Measurements from ENCODE around the gene GAS7. TPM values are rescaled to one million over a fixed set of nuclear protein-coding genes. Genes with fewer than 3 reads are reported as not detected.

GAS7 gene
- total and polyA plus RNA-seq, 10 of the 15 experiments (the other 5 are each of a cell fraction or from before 2014, with no cell fraction given) = 2.3 to 53.4 (median 24.0) TPM

DNA sequence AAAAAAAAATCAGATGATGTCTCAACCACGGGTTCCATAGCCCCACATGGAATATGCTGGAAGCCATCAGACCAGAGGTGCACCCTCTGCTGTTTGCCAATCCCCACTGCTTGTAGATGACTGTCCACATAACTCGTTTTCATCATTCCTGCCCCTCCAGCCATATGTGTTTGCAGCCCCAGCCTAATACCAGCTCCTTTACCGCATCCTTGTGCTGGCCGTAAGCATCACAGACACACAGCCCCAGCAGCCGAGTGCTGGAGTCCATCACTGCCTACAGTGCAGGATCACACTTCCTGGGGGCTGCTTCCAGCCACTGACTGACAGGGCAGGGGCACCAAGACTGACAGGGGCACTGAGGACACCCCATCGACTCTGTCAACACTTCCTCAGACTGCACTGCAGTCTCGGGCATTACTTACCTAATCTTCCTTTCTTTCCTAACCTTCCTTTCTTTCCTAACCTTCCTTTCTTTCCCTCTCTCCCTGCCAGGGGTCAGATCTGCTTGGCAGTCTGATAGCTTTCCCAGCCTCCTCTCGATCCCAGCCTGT is 298.3 kb downstream of the GAS7 start:
- ChIA-PET POLR2A (no interaction called here), CTCF (no interaction called here), SMC1A (ENCODE audit: uncharacterized antibody, unreplicated experiment) (no interaction called here), RAD21 (ENCODE audit: unreplicated experiment) (no interaction called here)
- BruUV-seq (replicated peaks) = no TSS peak
- Histone ChIP-seq H3K9ac (ENCODE audit: control insufficient read depth, insufficient read depth, low read length) (no peak overlapping the region), H3K9me3 (replicated peaks; ENCODE audit: control insufficient read depth, insufficient read depth, low read length) (no peaks in the 10 kb centered on the region), H4K20me1 (ENCODE audit: control insufficient read depth, insufficient read depth) (no peaks in the 10 kb centered on the region), H3K36me3 (ENCODE audit: control insufficient read depth in 2 of 2, insufficient read depth in 2 of 2, low read length in 1 of 2) (no peaks in the 10 kb centered on the region), H2AFZ (ENCODE audit: control insufficient read depth, low read depth, low read length) (no peak overlapping the region), H3K79me2 (ENCODE audit: control insufficient read depth, insufficient read depth, low read length) (no peaks in the 10 kb centered on the region), H3K27ac (ENCODE audit: control insufficient read depth, insufficient read depth) (no peak overlapping the region), H3K4me1 (ENCODE audit: control insufficient read depth, insufficient read depth, low read length) (no peaks in the 10 kb centered on the region), H3K4me2 (ENCODE audit: control insufficient read depth, insufficient read depth) (no peak overlapping the region), H3K4me3 (no peak overlapping the region), H3K27me3 (replicated peaks in 1 of 2; ENCODE audit: control insufficient read depth in 2 of 2, insufficient read depth in 2 of 2, low read length in 1 of 2) (peaks cover 0 to 4% of the 10 kb centered on the region in 2 experiments; a peak in 1 of 4 replicates)
- in situ Hi-C loops (cut with MboI) = no loop called here
- FAIRE-seq = no peak
- TF ChIP-seq RELA (IDR thresholded peaks at IDR 0.05; ENCODE audit: borderline replicate concordance, partially characterized antibody) = no peak
- TF ChIP-seq ZNF622 (IDR thresholded peaks at IDR 0.05) = no peak
- no peak for TF ChIP-seq GABPA (IDR thresholded peaks at IDR 0.05; ENCODE audit: low read depth)
- TF ChIP-seq TCF12 (IDR thresholded peaks at IDR 0.05; ENCODE audit: low read depth, low read length) = no peak
- no peak for TF ChIP-seq NR2F1 (conservative IDR thresholded peaks at IDR 0.05)
- TF ChIP-seq FOXM1 (IDR thresholded peaks at IDR 0.05; ENCODE audit: low read depth, low read length) = no peak
- TF ChIP-seq CREM (IDR thresholded peaks at IDR 0.05; ENCODE audit: low read depth) = no peak
- TF ChIP-seq SREBF2 (IDR thresholded peaks at IDR 0.05; ENCODE audit: low read length) = no peak
- TF ChIP-seq TCF3 (IDR thresholded peaks at IDR 0.05; ENCODE audit: borderline replicate concordance, insufficient read depth, low read depth, low read length) = no peak
- TF ChIP-seq, protein P1, sequence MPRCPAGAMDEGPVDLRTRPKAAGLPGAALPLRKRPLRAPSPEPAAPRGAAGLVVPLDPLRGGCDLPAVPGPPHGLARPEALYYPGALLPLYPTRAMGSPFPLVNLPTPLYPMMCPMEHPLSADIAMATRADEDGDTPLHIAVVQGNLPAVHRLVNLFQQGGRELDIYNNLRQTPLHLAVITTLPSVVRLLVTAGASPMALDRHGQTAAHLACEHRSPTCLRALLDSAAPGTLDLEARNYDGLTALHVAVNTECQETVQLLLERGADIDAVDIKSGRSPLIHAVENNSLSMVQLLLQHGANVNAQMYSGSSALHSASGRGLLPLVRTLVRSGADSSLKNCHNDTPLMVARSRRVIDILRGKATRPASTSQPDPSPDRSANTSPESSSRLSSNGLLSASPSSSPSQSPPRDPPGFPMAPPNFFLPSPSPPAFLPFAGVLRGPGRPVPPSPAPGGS (IDR thresholded peaks at IDR 0.05; ENCODE audit: borderline replicate concordance, insufficient read depth, low read depth, low read length, poor library complexity, severe bottlenecking) = no peak
- no peak for TF ChIP-seq BHLHE40 (IDR thresholded peaks at IDR 0.05; ENCODE audit: borderline replicate concordance in 1 of 2, low read depth in 2 of 2, low read length in 1 of 2)
- TF ChIP-seq, protein P2, sequence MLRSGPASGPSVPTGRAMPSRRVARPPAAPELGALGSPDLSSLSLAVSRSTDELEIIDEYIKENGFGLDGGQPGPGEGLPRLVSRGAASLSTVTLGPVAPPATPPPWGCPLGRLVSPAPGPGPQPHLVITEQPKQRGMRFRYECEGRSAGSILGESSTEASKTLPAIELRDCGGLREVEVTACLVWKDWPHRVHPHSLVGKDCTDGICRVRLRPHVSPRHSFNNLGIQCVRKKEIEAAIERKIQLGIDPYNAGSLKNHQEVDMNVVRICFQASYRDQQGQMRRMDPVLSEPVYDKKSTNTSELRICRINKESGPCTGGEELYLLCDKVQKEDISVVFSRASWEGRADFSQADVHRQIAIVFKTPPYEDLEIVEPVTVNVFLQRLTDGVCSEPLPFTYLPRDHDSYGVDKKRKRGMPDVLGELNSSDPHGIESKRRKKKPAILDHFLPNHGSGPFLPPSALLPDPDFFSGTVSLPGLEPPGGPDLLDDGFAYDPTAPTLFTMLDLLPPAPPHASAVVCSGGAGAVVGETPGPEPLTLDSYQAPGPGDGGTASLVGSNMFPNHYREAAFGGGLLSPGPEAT (IDR thresholded peaks at IDR 0.05; ENCODE audit: low read depth) = no peak
- intact Hi-C loops (cut with micrococcal nuclease; ENCODE audit: unreplicated experiment) = no loop called here
- no peak for ATAC-seq
- 25% methylated on average over 8 of the region's 8 CpGs for WGBS (ENCODE audit: insufficient coverage, insufficient replicate concordance, low lambda C conversion rate, missing lambda C conversion rate)
- DNase-seq (ENCODE audit: low read depth, low spot score) = no peak
